ENCODE data around the gene ADARB1.
A peak's percentile ranks its signal among the peaks of the same experiment; 100 is the strongest.

ADARB1 gene

DNA sequence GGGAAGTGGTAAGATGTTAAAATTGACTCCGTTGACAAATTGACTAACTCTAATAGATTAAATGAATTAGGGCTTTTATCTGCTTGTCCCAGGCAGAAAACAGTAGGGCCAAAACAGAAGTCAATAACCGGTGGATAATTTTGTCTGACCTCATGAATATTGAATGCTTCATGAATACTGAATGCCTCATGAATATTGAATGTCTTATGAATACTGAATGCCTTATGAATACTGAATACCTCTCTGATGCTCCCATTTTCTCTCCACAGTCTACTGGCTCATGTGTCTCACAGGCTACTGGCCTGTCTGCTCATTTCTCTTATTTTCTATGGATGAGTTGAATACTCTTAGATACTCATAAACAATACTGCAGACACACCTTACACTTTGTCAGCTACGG lies 157.3 kb downstream of the ADARB1 start:
- Histone ChIP-seq H2BK120ac (ENCODE audit: low read depth, low read length) (no peak overlapping the region), H3K9me3 (ENCODE audit: control insufficient read depth, low read length) (peaks cover under 1% of the 10 kb centered on the region), H3K4me3 (ENCODE audit: insufficient read depth in 1 of 2, low read depth in 1 of 2, low read length in 2 of 2) (no peak overlapping the region), H3K36me3 (ENCODE audit: control insufficient read depth in 1 of 2, insufficient read depth in 2 of 2, low read depth in 1 of 2, low read length in 2 of 2) (no peaks in the 10 kb centered on the region), H3K4ac (ENCODE audit: low read depth in 1 of 2, low read length in 2 of 2) (no peak overlapping the region), H3K4me2 (ENCODE audit: low read length, poor library complexity, severe bottlenecking) (no peak overlapping the region), H3K23ac (ENCODE audit: low read length in 2 of 2) (no peak overlapping the region), H2BK15ac (ENCODE audit: low read depth, poor library complexity, severe bottlenecking) (no peak overlapping the region), H2AFZ (ENCODE audit: low read depth, low read length) (no peak overlapping the region), H4K91ac (ENCODE audit: low read length) (no peak overlapping the region), H4K8ac (ENCODE audit: low read length) (no peak overlapping the region), H3K14ac (ENCODE audit: low read length in 2 of 2) (no peak overlapping the region), H3K27ac (ENCODE audit: low read length, poor library complexity, severe bottlenecking) (no peak overlapping the region), H3K18ac (ENCODE audit: low read depth in 1 of 2, low read length in 2 of 2) (no peak overlapping the region), H3K27me3 (ENCODE audit: control insufficient read depth in 1 of 2, insufficient read depth in 1 of 2, low read length in 2 of 2) (peaks cover 0 to 66% of the 10 kb centered on the region in 2 experiments), H3K79me1 (replicated peaks; ENCODE audit: low read length, poor library complexity, severe bottlenecking) (no peaks in the 10 kb centered on the region), H3K4me1 (ENCODE audit: control insufficient read depth, insufficient read depth, low read depth, low read length) (peaks cover 17% of the 10 kb centered on the region), H3K9ac (ENCODE audit: low read length) (no peak overlapping the region), H2BK5ac (ENCODE audit: low read depth, low read length, poor library complexity, severe bottlenecking) (no peak overlapping the region), H2AK5ac (ENCODE audit: low read length, severe bottlenecking) (no peak overlapping the region), H2BK12ac (ENCODE audit: low read length in 2 of 2) (no peak overlapping the region)
- WGBS, result 95% methylated on average over 2 of the region's 3 CpGs
- DNase-seq, result no peak

DNA sequence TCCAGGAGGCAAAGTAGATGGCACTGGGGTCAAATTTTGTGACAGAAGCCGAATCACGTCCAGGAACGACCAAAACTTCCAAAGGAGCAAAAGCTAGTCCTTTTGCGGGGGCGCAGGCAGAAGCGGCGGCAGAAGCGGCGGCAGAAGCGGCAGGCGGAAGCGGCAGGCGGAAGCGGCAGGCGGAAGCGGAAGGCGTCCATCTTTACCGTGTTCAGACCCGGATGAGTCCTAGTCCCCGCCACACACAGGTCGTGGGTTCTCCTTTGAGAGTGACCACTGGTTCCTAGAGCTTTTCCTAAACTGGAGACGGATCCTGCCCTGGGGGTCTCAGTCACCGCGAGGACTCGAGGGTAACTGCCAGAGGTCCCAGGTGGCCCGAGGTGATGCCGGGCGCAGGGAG lies 159.7 kb downstream of the ADARB1 start:
- Histone ChIP-seq H2BK15ac (ENCODE audit: low read depth, poor library complexity, severe bottlenecking) (no peak overlapping the region), H3K27me3 (ENCODE audit: control insufficient read depth in 1 of 2, insufficient read depth in 1 of 2, low read length in 2 of 2) (peaks cover 0 to 78% of the 10 kb centered on the region in 2 experiments), H3K4me1 (ENCODE audit: control insufficient read depth, insufficient read depth, low read depth, low read length) (peaks cover 2% of the 10 kb centered on the region), H3K14ac (ENCODE audit: low read length in 2 of 2) (no peak overlapping the region), H3K27ac (ENCODE audit: low read length, poor library complexity, severe bottlenecking) (no peak overlapping the region), H3K4ac (ENCODE audit: low read depth in 1 of 2, low read length in 2 of 2) (no peak overlapping the region), H4K91ac (ENCODE audit: low read length) (no peak overlapping the region), H3K23ac (ENCODE audit: low read length in 2 of 2) (no peak overlapping the region), H3K9ac (ENCODE audit: low read length) (no peak overlapping the region), H3K79me1 (replicated peaks; ENCODE audit: low read length, poor library complexity, severe bottlenecking) (no peaks in the 10 kb centered on the region), H2AFZ (ENCODE audit: low read depth, low read length) (no peak overlapping the region), H2AK5ac (ENCODE audit: low read length, severe bottlenecking) (no peak overlapping the region), H3K36me3 (ENCODE audit: control insufficient read depth in 1 of 2, insufficient read depth in 2 of 2, low read depth in 1 of 2, low read length in 2 of 2) (no peaks in the 10 kb centered on the region), H4K8ac (ENCODE audit: low read length) (no peak overlapping the region), H2BK12ac (ENCODE audit: low read length in 2 of 2) (no peak overlapping the region), H2BK5ac (ENCODE audit: low read depth, low read length, poor library complexity, severe bottlenecking) (no peak overlapping the region), H3K9me3 (ENCODE audit: control insufficient read depth, low read length) (peaks cover 11% of the 10 kb centered on the region), H3K18ac (ENCODE audit: low read depth in 1 of 2, low read length in 2 of 2) (no peak overlapping the region), H3K4me2 (ENCODE audit: low read length, poor library complexity, severe bottlenecking) (no peak overlapping the region), H2BK120ac (ENCODE audit: low read depth, low read length) (no peak overlapping the region), H3K4me3 (ENCODE audit: insufficient read depth in 1 of 2, low read depth in 1 of 2, low read length in 2 of 2) (no peak overlapping the region)
- 96% methylated on average over 28 of the region's 28 CpGs for WGBS
- no peak for DNase-seq

DNA sequence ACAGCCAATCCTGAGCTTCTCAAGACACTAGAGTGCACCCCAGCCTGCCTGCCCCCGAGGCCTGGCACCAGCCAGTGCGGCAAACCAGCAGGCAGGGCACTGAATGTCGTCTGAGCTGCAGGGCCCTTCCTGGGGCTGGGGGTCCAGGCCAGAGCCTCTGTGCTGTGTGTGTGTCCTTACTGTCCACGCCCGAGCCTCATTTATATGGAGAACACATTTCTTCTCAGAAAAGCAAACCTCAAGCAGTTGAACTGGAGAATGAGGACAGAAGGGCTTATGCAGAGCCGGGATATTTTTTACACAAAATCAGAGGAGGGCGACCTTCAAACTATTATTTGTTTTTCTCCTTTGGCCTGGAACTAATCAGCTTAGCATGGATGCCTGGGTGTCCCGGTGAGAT lies 160.6 kb downstream of the ADARB1 start:
- H4K8ac ChIP-seq (ENCODE audit: low read length), result peak overlapping the region; percentile 12
- no peak overlapping the region for H3K4me3 ChIP-seq (ENCODE audit: insufficient read depth in 1 of 2, low read depth in 1 of 2, low read length in 2 of 2)
- no peaks in the 10 kb centered on the region for H3K36me3 ChIP-seq (ENCODE audit: control insufficient read depth in 1 of 2, insufficient read depth in 2 of 2, low read depth in 1 of 2, low read length in 2 of 2)
- no peaks in the 10 kb centered on the region for H3K4me1 ChIP-seq (ENCODE audit: control insufficient read depth, insufficient read depth, low read depth, low read length)
- 89% methylated on average over 7 of the region's 8 CpGs for WGBS
- H2BK15ac ChIP-seq (ENCODE audit: low read depth, poor library complexity, severe bottlenecking), result no peak overlapping the region
- no peak overlapping the region for H2AFZ ChIP-seq (ENCODE audit: low read depth, low read length)
- H2BK5ac ChIP-seq (ENCODE audit: low read depth, low read length, poor library complexity, severe bottlenecking), result no peak overlapping the region
- no peak overlapping the region for H2BK12ac ChIP-seq (ENCODE audit: low read length in 2 of 2)
- no peak overlapping the region for H3K9ac ChIP-seq (ENCODE audit: low read length)
- peaks cover 0 to 78% of the 10 kb centered on the region in 2 experiments for H3K27me3 ChIP-seq (ENCODE audit: control insufficient read depth in 1 of 2, insufficient read depth in 1 of 2, low read length in 2 of 2)
- no peak overlapping the region for H3K27ac ChIP-seq (ENCODE audit: low read length, poor library complexity, severe bottlenecking)
- H3K23ac ChIP-seq (ENCODE audit: low read length in 2 of 2), result no peak overlapping the region
- no peak for DNase-seq
- no peak overlapping the region for H3K4me2 ChIP-seq (ENCODE audit: low read length, poor library complexity, severe bottlenecking)
- H3K79me1 ChIP-seq (replicated peaks; ENCODE audit: low read length, poor library complexity, severe bottlenecking), result no peaks in the 10 kb centered on the region
- no peak overlapping the region for H3K14ac ChIP-seq (ENCODE audit: low read length in 2 of 2)
- no peak overlapping the region for H2AK5ac ChIP-seq (ENCODE audit: low read length, severe bottlenecking)
- H3K18ac ChIP-seq (ENCODE audit: low read depth in 1 of 2, low read length in 2 of 2), result no peak overlapping the region
- peaks cover 11% of the 10 kb centered on the region for H3K9me3 ChIP-seq (ENCODE audit: control insufficient read depth, low read length)
- no peak overlapping the region for H3K4ac ChIP-seq (ENCODE audit: low read depth in 1 of 2, low read length in 2 of 2)
- no peak overlapping the region for H2BK120ac ChIP-seq (ENCODE audit: low read depth, low read length)
- H4K91ac ChIP-seq (ENCODE audit: low read length), result no peak overlapping the region

DNA sequence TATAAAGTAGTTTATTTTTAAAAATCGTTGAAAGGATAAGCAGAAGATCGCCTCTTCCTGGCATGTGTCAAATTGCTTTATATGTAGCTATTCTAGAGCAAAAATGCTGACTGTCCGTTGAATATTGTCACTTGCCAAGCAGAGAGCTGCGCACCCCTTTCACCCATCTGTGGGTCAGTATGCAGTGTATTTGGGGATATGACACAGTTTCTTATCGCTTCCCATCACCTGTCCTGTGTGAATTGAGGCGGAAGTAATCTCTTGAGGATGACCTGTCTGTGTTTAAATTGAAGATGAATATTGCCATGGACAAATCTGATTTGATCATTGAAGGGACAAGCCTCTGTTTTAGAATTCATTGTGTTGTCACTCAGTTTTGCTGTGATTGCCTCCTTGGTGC lies 161.1 kb downstream of the ADARB1 start:
- DNase-seq, result no peak
- Histone ChIP-seq H3K14ac (ENCODE audit: low read length in 2 of 2) (no peak overlapping the region), H3K9ac (ENCODE audit: low read length) (no peak overlapping the region), H3K79me1 (replicated peaks; ENCODE audit: low read length, poor library complexity, severe bottlenecking) (no peaks in the 10 kb centered on the region), H2BK12ac (ENCODE audit: low read length in 2 of 2) (no peak overlapping the region), H4K8ac (ENCODE audit: low read length) (no peak overlapping the region), H4K91ac (ENCODE audit: low read length) (no peak overlapping the region), H3K4me1 (ENCODE audit: control insufficient read depth, insufficient read depth, low read depth, low read length) (no peaks in the 10 kb centered on the region), H3K4me3 (ENCODE audit: insufficient read depth in 1 of 2, low read depth in 1 of 2, low read length in 2 of 2) (no peak overlapping the region), H2BK5ac (ENCODE audit: low read depth, low read length, poor library complexity, severe bottlenecking) (no peak overlapping the region), H3K9me3 (ENCODE audit: control insufficient read depth, low read length) (peaks cover 13% of the 10 kb centered on the region), H2AFZ (ENCODE audit: low read depth, low read length) (no peak overlapping the region), H3K27ac (ENCODE audit: low read length, poor library complexity, severe bottlenecking) (no peak overlapping the region), H3K23ac (ENCODE audit: low read length in 2 of 2) (no peak overlapping the region), H3K27me3 (ENCODE audit: control insufficient read depth in 1 of 2, insufficient read depth in 1 of 2, low read length in 2 of 2) (peaks cover 0 to 73% of the 10 kb centered on the region in 2 experiments), H3K36me3 (ENCODE audit: control insufficient read depth in 1 of 2, insufficient read depth in 2 of 2, low read depth in 1 of 2, low read length in 2 of 2) (no peaks in the 10 kb centered on the region), H3K4ac (ENCODE audit: low read depth in 1 of 2, low read length in 2 of 2) (no peak overlapping the region), H3K18ac (ENCODE audit: low read depth in 1 of 2, low read length in 2 of 2) (no peak overlapping the region), H2BK15ac (ENCODE audit: low read depth, poor library complexity, severe bottlenecking) (no peak overlapping the region), H2AK5ac (ENCODE audit: low read length, severe bottlenecking) (no peak overlapping the region), H3K4me2 (ENCODE audit: low read length, poor library complexity, severe bottlenecking) (no peak overlapping the region), H2BK120ac (ENCODE audit: low read depth, low read length) (no peak overlapping the region)
- WGBS, result 95% methylated on average over 6 of the region's 6 CpGs
